OCI-LY3 (cell line): ENCODE measurements around the gene CDC42BPA.

Source experiments
- EZH2phosphoT487 ChIP-seq: fragments of 200-600 bp; shearing (Covaris generic); IDR thresholded peaks from 2 replicates; pipeline ENCODE4 v1.6.1; 2018; ENCODE audit warnings: antibody characterized with exemption, mixed run types, low read depth
- TF ChIP-seq, protein P1 (sequence below): fragments of 200-600, 300-600 bp; sonication (generic); IDR thresholded peaks from 2 replicates; pipeline ENCODE4 v1.5.1; 2014; ENCODE audit warnings: antibody characterized with exemption, low read length, low read depth

DNA sequence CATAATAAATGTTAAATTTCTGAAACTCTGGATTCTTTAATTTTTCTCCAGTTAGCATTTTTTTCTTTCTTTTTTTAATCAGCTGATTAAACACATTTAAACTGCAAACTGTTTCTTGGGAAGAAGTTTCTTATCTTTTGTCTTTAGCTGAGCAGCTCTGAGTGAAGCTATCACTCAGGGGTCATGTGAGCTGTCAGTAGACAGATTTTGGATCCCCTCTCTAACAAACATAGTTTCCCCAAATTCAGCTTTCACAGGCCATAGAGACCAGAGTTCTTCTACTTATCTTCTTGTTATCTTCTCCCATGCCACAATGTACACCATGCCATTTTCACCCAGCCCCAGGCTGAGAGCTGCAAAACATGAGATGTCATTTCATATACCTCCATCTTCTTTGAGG, 148.9 kb downstream of the CDC42BPA start:
- TF ChIP-seq, protein P1, sequence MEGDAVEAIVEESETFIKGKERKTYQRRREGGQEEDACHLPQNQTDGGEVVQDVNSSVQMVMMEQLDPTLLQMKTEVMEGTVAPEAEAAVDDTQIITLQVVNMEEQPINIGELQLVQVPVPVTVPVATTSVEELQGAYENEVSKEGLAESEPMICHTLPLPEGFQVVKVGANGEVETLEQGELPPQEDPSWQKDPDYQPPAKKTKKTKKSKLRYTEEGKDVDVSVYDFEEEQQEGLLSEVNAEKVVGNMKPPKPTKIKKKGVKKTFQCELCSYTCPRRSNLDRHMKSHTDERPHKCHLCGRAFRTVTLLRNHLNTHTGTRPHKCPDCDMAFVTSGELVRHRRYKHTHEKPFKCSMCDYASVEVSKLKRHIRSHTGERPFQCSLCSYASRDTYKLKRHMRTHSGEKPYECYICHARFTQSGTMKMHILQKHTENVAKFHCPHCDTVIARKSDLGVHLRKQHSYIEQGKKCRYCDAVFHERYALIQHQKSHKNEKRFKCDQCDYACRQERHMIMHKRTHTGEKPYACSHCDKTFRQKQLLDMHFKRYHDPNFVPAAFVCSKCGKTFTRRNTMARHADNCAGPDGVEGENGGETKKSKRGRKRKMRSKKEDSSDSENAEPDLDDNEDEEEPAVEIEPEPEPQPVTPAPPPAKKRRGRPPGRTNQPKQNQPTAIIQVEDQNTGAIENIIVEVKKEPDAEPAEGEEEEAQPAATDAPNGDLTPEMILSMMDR: no peak
- no peak for TF ChIP-seq EZH2phosphoT487
